Thoracic aorta (tissue), 2 donors: ENCODE results near the gene RREB1. TPM values are rescaled to one million over a fixed set of nuclear protein-coding genes. Genes with fewer than 3 reads are reported as not detected.

ENCODE experiments used
- ATAC-seq: fragments of 150-250 bp; one replicate; pipeline ENCODE4 v1.8.0; 2017; ENCODE audit warnings: low read depth; ENCODE audit not compliant: insufficient number of reproducible peaks, low FRiP score
- DNase-seq: peaks from one replicate; pipeline ENCODE4 v3.0.0-alpha.2; 2020; ENCODE audit warnings: low spot score
- H3K27ac ChIP-seq, 2 donors: fragments of 200-600 bp; sonication (generic); 1 replicate in 1 of 2; 2 replicates in 1 of 2; pipeline ENCODE4 v1.5.1; 2016; ENCODE audit warnings: mild to moderate bottlenecking in 2 of 2, moderate library complexity in 2 of 2
- H3K27me3 ChIP-seq: fragments of 200-600 bp; sonication (generic); replicated peaks from 2 replicates; pipeline ENCODE4 v1.6.0; 2016; ENCODE audit warnings: mild to moderate bottlenecking; ENCODE audit not compliant: insufficient read depth
- H3K36me3 ChIP-seq: fragments of 200-600 bp; sonication (generic); one replicate; pipeline ENCODE4 v1.5.1; 2016
- H3K4me1 ChIP-seq, 2 donors: fragments of 200-600 bp; sonication (generic); 1 replicate in 1 of 2; 2 replicates in 1 of 2; pipeline versions ENCODE4 v1.5.1 to v1.6.0; 2016; ENCODE audit warnings: low read depth in 2 of 2, mild to moderate bottlenecking in 1 of 2; ENCODE audit not compliant: control insufficient read depth in 1 of 2
- H3K4me3 ChIP-seq: fragments of 200-600 bp; sonication (generic); 2 replicates; pipeline ENCODE4 v1.5.1; 2016; ENCODE audit warnings: mild to moderate bottlenecking
- H3K9me3 ChIP-seq: fragments of 200-600 bp; sonication (generic); 2 replicates; pipeline ENCODE4 v1.5.1; 2016
- total RNA-seq, 2 donors: library from RNA; depleted of rRNA; stranded (reverse); fragments of >200 nt; gene quantifications; one replicate each; pipeline versions ENCODE4 v1.1.0 to v1.2.3, GENCODE V29; 2016
- TF ChIP-seq, protein P1 (sequence below): fragments of 200-600 bp; sonication (generic); IDR thresholded peaks from one replicate; pipeline ENCODE4 v1.5.1; 2019; ENCODE audit warnings: antibody characterized with exemption

The RREB1 gene
- total RNA-seq, 2 donors from 2014 or later = 30.6 to 39.3 TPM

DNA sequence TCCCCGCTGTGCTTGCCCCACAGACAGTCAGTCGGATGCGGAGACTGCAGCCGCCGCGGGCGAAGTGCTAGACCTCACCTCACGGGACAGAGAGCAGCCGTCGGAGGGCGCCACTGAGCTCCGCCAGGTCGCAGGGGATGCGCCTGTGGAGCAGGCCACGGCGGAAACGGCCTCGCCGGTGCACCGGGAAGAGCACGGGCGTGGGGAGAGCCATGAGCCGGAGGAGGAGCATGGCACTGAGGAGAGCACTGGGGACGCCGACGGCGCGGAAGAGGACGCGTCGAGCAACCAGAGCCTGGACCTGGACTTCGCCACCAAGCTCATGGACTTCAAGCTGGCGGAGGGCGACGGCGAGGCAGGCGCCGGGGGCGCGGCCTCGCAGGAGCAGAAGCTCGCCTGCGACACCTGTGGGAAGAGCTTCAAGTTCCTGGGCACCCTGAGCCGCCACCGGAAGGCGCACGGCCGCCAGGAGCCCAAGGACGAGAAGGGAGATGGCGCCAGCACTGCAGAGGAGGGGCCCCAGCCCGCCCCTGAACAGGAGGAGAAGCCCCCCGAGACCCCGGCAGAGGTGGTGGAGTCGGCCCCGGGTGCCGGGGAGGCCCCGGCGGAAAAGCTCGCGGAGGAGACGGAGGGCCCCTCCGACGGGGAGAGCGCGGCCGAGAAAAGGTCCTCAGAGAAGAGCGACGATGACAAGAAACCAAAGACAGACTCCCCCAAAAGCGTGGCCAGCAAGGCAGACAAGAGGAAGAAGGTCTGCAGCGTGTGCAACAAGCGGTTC, 138.8 kb downstream of the RREB1 start:
- DNase-seq (no peak), ATAC-seq (no peak)
- no peaks in the 10 kb centered on the region for H3K4me1 ChIP-seq
- peaks cover 42% of the 10 kb centered on the region for H3K36me3 ChIP-seq
- no peak overlapping the region for H3K4me3 ChIP-seq
- H3K27me3 ChIP-seq = no peaks in the 10 kb centered on the region
- TF ChIP-seq, protein P1, sequence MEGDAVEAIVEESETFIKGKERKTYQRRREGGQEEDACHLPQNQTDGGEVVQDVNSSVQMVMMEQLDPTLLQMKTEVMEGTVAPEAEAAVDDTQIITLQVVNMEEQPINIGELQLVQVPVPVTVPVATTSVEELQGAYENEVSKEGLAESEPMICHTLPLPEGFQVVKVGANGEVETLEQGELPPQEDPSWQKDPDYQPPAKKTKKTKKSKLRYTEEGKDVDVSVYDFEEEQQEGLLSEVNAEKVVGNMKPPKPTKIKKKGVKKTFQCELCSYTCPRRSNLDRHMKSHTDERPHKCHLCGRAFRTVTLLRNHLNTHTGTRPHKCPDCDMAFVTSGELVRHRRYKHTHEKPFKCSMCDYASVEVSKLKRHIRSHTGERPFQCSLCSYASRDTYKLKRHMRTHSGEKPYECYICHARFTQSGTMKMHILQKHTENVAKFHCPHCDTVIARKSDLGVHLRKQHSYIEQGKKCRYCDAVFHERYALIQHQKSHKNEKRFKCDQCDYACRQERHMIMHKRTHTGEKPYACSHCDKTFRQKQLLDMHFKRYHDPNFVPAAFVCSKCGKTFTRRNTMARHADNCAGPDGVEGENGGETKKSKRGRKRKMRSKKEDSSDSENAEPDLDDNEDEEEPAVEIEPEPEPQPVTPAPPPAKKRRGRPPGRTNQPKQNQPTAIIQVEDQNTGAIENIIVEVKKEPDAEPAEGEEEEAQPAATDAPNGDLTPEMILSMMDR = no peak
- H3K27ac ChIP-seq = no peak overlapping the region
- no peaks in the 10 kb centered on the region for H3K9me3 ChIP-seq

GRCh38 chr6:7247179-7247456, 139.4 kb downstream of the RREB1 start:
- H3K9me3 ChIP-seq = no peaks in the 10 kb centered on the region
- no peak overlapping the region for H3K27ac ChIP-seq
- ATAC-seq = no peak
- no peak overlapping the region for H3K4me3 ChIP-seq
- peaks cover 47% of the 10 kb centered on the region for H3K36me3 ChIP-seq
- no peaks in the 10 kb centered on the region for H3K27me3 ChIP-seq
- no peak for DNase-seq
- no peaks in the 10 kb centered on the region for H3K4me1 ChIP-seq
- TF ChIP-seq, protein P1 = no peak

DNA sequence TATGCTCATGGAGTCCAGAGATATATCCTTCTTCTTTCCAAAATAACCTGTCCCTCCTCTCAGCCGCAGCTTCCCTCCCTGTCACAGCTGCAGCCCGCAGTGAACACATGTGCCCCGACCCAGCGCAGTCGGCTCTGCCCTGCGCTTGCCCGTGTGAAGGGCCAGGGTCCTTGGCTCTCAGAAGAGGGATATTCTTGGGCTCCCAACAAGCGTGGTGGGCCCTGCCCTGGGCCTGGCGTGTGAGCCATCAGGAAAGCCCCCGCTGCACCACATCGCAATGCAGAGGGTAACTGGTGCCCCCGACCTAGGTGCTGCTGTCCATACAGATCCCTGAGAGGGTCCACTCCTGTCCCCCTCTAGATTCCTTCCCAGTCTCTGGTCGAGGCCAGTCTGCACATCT, 140.1 kb downstream of the RREB1 start:
- Histone ChIP-seq H3K36me3 (peaks cover 48% of the 10 kb centered on the region), H3K27ac (no peak overlapping the region), H3K27me3 (no peaks in the 10 kb centered on the region), H3K9me3 (no peaks in the 10 kb centered on the region), H3K4me3 (no peak overlapping the region), H3K4me1 (no peaks in the 10 kb centered on the region)
- TF ChIP-seq, protein P1 = no peak
- ATAC-seq (no peak), DNase-seq (no peak)

DNA sequence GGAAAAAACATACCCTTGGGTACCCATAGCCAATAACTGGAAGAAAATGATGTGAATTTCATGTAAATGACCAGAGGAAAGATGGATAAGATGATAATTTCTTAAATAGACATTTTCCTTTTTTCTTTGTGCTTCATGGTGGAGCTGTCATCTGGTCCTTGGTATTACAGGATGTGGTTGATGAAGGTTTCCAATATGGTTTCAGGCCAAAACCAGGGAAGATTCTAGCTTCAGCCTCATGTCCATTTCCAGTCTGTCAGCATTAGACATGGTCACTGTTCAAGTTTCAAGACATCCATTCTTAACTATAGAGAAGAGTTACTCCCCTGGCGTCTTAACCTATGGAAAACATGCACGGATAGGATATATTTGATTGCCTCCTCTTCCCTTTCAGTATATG, 141.6 kb downstream of the RREB1 start:
- H3K9me3 ChIP-seq = no peaks in the 10 kb centered on the region
- peaks cover 48% of the 10 kb centered on the region for H3K36me3 ChIP-seq
- H3K4me1 ChIP-seq = no peaks in the 10 kb centered on the region
- ATAC-seq (no peak), DNase-seq (no peak)
- H3K4me3 ChIP-seq = no peak overlapping the region
- TF ChIP-seq, protein P1 = no peak
- no peaks in the 10 kb centered on the region for H3K27me3 ChIP-seq
- no peak overlapping the region for H3K27ac ChIP-seq

DNA sequence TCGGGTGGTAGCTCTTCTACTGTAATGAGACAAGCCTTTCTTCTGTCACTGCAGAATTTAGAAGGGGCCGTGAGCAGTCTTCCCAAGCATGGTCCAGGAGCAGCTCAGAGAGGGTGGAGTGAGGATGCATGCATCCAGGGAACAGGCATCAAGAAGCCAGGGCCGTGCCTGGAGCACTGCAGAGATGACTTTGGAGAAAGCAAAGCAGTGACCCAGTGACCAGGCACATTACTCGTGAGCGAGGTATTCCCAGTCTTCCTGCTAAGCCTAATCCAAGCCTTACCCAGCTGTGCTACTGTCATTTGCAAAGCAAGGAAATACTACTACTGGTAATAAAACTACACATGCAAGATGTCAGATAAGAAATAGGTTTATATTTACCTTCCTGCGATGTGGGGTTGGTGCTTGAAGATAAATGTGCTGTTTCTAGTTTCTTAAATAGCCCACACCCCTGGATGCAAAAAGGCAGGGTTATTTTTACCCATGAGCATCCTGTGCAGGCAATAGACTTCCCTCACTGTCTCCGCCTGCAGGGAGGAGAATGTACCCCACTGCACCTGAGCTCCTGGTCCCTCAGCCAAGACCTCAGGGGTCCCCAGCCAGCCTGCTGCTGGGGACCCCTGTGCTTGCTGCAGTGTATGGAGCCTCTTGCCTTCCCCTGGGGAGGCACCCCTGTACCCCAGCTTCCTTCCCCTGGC, 142.3 kb downstream of the RREB1 start:
- no peak overlapping the region for H3K4me3 ChIP-seq
- no peak overlapping the region for H3K27ac ChIP-seq
- ATAC-seq (no peak), DNase-seq (no peak)
- TF ChIP-seq, protein P1 = no peak
- no peaks in the 10 kb centered on the region for H3K4me1 ChIP-seq
- no peaks in the 10 kb centered on the region for H3K9me3 ChIP-seq
- peaks cover 48% of the 10 kb centered on the region for H3K36me3 ChIP-seq
- H3K27me3 ChIP-seq = no peaks in the 10 kb centered on the region
